ENCODE data around the gene CNTN2.

Gene CNTN2

GRCh38 chr1:205042911-205043806 lies at the start of gene CNTN2:
CNTN2 (plus strand) TSS chr1:205043212; CDS start chr1:205053186, 9,974 bp downstream.
- no peak for DNase-seq (ENCODE audit: low spot score)

DNA sequence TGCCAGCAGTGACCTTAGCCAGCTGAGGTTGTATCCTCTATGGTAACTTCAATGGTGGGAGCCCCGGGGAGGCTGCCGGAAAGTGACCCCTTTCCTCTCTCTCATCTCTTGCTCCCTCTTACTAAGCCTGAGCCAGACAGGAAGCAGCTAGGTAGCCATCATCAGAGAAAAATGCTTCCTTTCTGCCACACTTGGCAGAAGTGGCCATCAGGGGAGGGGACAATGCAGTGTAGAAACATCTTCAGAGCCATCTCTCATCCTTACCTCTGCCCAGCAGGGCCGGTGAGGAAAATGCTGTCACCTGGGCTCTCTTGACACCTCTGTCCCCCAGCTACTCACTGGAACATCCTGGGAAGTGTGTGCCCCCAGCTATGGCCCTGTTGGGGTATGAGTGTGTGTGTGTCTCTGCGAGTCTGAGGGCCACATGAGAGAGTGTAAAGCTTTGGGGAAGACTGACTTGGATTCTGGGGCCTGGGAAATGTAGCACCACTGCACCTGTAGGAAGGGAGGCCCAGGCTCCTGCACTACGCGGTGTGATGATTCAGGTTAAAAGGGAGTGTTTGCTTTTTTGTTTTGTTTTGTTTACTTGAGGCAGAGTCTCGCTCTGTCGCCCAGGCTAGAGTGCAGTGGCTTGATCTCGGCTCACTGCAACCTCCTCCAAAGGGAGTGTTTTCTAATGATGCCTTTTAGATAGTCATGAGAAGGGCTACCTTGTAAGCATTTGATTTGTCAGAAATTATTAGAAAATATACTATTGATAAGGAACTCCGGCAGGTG lies 48.7 kb upstream of the CNTN2 start:
- DNase-seq (ENCODE audit: low spot score): no peak

DNA sequence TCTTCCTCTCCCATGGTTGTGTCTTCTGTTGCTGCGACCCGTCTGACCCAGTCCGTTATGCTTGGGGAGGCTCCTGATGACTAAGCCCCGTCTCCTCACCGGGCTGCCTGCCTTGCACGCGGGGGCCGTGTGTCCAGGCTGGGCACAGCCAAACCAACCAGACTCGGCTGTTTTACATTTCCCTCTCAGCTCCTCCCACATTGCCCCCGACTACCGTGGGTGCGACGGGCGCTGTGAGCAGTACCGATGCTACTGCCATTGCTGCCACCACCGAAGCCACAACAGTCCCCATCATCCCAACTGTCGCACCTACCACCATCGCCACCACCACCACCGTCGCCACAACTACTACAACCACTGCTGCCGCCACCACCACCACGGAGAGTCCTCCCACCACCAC lies 46.0 kb upstream of the CNTN2 start:
- DNase-seq (ENCODE audit: low spot score): no peak

GRCh38 chr1:204997591-204998355 lies 45.2 kb upstream of the CNTN2 start:
- no peak for DNase-seq (ENCODE audit: low spot score)

GRCh38 chr1:205001162-205001561 lies 41.9 kb upstream of the CNTN2 start:
- DNase-seq (ENCODE audit: low spot score): no peak

GRCh38 chr1:205002705-205003104 lies 40.3 kb upstream of the CNTN2 start:
- no peak for DNase-seq (ENCODE audit: low spot score)

DNA sequence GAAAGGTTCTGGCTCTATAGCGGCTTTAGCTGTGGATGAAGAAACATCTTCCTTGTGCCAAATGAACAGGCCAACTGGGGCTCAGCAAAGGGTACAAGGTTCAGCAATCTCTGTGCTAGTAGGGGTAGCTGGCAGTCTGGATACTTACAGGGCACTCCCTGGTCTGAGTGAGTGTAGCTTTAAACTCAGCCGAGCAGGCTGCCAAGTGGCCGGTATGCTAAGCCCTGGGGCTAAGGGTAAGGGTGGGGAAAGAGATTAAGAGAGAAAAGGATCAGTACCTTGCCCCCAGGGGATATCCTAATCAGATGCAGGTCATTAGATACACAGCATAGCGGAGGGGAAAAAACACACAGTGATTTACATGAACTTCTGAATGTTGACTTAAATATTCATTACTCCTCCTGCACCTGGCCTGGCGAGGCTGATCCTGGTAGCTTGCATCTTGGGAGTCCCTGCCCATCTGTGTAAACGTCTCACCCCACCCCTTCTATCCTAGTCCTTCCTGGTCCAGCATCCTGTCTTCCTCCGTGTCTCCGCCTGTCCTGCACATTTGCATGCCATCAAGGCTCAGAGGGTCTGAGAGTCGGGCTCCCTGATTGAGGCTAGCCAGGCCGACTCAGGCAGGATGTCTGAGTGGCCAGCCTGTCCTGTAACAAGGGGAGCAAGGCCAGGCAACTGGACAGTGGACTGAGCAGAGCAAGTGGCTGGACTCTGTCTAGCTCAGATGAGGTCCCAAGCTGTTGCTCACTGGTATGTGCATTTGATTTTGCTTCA lies 39.5 kb upstream of the CNTN2 start:
- DNase-seq (ENCODE audit: low spot score): no peak

- no peak for DNase-seq (ENCODE audit: low spot score)
Measured at GRCh38 chr1:205004351-205004750, 38.7 kb upstream of the CNTN2 start.

DNA sequence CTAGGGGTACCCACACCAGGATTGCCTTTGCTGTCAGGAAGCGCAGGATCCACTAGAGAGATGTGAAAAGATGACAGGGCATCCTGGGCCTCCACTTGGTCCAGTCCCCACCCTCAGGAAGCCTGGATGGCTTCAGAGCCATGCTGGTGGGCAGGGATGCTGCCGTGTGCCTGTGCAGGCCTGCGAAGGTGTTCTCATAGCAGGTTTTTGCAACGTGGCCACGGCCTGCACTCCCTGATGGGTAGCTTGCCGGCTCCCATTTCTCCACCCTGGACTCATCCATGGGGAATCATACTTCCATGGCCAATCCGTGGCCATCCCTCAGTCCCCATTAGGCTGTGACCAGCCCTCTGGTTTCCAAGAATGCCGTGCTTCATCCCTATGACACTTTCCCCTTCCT lies 34.1 kb upstream of the CNTN2 start:
- DNase-seq (ENCODE audit: low spot score): no peak

DNA sequence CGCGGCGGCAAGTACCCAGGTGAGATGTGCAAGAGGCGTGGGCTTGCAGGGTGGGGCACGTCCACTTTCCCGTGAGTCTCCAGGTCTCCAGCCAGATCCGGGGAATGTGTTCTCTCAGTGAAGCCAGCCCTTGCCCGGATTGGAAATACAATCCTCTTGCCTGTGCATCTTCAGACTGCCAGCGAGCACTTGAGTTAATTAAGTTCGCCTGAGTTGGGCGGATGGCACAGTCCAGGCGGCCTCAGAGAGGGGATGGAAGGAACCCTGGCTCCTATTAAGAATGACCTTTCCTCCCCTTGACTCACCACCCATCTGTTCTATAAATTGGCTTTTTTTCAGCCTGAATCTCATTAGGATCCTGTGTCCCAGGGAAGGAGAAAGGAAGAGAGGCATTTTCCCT lies 33.3 kb upstream of the CNTN2 start:
- DNase-seq (ENCODE audit: low spot score): no peak

- DNase-seq (ENCODE audit: low spot score): no peak
Measured at GRCh38 chr1:205012391-205013140, 30.4 kb upstream of the CNTN2 start.

GRCh38 chr1:205013683-205014367 lies 29.2 kb upstream of the CNTN2 start:
- no peak for DNase-seq (ENCODE audit: low spot score)

DNA sequence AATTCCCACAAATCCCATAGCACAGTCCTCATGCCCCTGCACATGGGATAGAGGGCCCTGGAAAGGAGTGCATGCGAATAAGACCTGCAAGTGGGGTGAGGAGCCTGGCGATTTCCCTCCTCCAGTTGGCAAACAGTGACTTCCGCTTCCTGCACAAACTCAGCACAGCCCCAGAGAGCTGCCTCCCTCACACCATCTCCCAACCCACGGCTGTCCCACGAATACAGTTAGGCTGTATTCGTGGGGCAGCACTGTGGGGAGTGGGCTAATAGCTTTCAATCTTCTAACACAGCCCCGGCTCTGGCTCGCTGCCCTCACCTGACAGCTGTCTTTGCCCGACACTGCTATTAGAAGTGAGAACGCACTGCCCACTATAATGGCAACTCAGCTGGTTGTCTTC lies 28.2 kb upstream of the CNTN2 start:
- no peak for DNase-seq (ENCODE audit: low spot score)

- no peak for DNase-seq (ENCODE audit: low spot score)
Measured at GRCh38 chr1:205015241-205015640, 27.8 kb upstream of the CNTN2 start.

- DNase-seq (ENCODE audit: low spot score): no peak
Measured at GRCh38 chr1:205016075-205016474, 26.9 kb upstream of the CNTN2 start.

GRCh38 chr1:205016584-205016983 lies 26.4 kb upstream of the CNTN2 start:
- no peak for DNase-seq (ENCODE audit: low spot score)

DNA sequence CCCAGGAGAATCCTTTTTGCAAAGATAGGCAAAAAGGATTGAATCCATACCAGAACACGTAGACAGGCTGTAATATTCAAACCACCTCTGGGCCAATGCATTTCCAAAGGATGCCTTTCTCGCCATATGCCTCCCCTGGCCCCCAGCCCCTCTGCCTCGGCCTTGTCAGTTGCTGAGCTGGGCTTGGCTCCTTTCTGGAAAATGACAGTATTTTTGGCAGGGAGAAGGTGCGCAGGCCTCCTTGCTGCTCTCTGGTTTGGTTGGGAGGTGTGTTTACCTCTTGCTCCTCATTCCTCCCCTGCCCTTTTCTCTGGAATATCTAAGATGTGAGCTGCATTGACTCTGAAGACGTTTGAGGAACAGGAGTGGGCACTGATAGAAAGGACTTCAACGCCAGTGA lies 26.0 kb upstream of the CNTN2 start:
- DNase-seq (ENCODE audit: low spot score): no peak

- DNase-seq (ENCODE audit: low spot score): no peak
Measured at GRCh38 chr1:205017766-205018165, 25.2 kb upstream of the CNTN2 start.

DNA sequence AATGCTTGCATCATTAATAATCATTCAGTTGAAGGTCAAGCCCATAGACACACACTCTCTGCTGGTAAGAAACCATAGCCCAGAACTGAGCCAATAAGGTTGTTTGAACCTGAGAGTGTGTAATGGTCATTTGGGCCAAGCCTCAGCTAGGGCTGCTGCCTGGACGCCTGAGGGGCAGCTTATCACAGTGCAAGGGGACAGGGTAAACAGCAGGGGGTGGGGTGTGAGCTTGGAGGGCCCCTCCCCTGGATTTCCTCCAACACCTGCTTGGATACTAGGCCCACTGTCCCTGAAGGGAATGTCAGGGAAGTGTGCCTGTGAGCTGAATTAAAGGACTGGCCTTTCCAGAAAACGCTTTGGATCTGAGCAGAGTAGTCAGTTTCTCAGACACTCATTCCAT lies 24.6 kb upstream of the CNTN2 start:
- no peak for DNase-seq (ENCODE audit: low spot score)

GRCh38 chr1:205020466-205020865 lies 22.5 kb upstream of the CNTN2 start:
- no peak for DNase-seq (ENCODE audit: low spot score)

Measured in CD4-positive, alpha-beta T cell treated with Interleukin-2 at 100 ng/mL for 4 hours (primary cell).